Measurements from ENCODE around the gene ZBTB3. TPM values are rescaled to one million over a fixed set of nuclear protein-coding genes. Genes with fewer than 3 reads are reported as not detected.

The ZBTB3 gene
- total and polyA plus RNA-seq, 2 of the 8 experiments (the other 6 are each of a cell fraction or from before 2014, with no cell fraction given), result 30.2 to 76.9 TPM

GRCh38 chr11:62777389-62777788, 23.4 kb upstream of the ZBTB3 start:
- Histone ChIP-seq H3K9me3 (ENCODE audit: insufficient read depth in 2 of 2, low read depth in 1 of 2, low read length in 1 of 2) (no peaks in the 10 kb centered on the region), H3K36me3 (ENCODE audit: control insufficient read depth in 2 of 4, insufficient read depth in 4 of 4, low read length in 3 of 4) (peaks cover 12 to 25% (median 20%) of the 10 kb centered on the region in 4 experiments; a peak in 7 of 8 replicates), H2BK120ac (replicated peaks; ENCODE audit: low read depth, low read length) (no peak overlapping the region), H3K27me3 (replicated peaks in 1 of 4; ENCODE audit: control insufficient read depth in 3 of 4, extremely low read depth in 1 of 4, insufficient read depth in 3 of 4, low read length in 3 of 4) (no peaks in the 10 kb centered on the region), H3K56ac (replicated peaks; ENCODE audit: insufficient read length, low read depth, low read length) (no peak overlapping the region), H3K4me3 (ENCODE audit: extremely low read depth in 1 of 4, insufficient read depth in 2 of 4, low read depth in 3 of 4, low read length in 4 of 4) (no peak overlapping the region), H3K14ac (ENCODE audit: insufficient read length) (no peak overlapping the region), H2AFZ (ENCODE audit: low read length) (no peak overlapping the region), H3K9ac (replicated peaks in 1 of 4; ENCODE audit: extremely low read depth in 1 of 4, low read depth in 3 of 4, low read length in 3 of 4) (no peak overlapping the region), H3K23me2 (ENCODE audit: low read depth, low read length) (no peaks in the 10 kb centered on the region), H4K5ac (ENCODE audit: insufficient read length, low read depth, low read length) (no peak overlapping the region), H4K91ac (replicated peaks; ENCODE audit: insufficient read length, low read length) (no peak overlapping the region), H2BK15ac (ENCODE audit: low read length) (no peak overlapping the region), H2BK20ac (ENCODE audit: low read length) (no peak overlapping the region), H4K8ac (ENCODE audit: extremely low read depth, insufficient read depth, low read length) (no peak overlapping the region), H2BK5ac (ENCODE audit: low read depth, low read length) (no peak overlapping the region), H3K79me1 (ENCODE audit: low read depth, low read length) (peaks cover 6% of the 10 kb centered on the region; the same call in 1 of the 2 replicates), H3K4ac (replicated peaks; ENCODE audit: insufficient read length, low read depth, low read length) (no peak overlapping the region), H2BK12ac (ENCODE audit: low read depth, low read length) (no peak overlapping the region), H3K27ac (ENCODE audit: low read depth, low read length) (no peak overlapping the region), H3K79me2 (ENCODE audit: control insufficient read depth in 1 of 2, insufficient read depth in 2 of 2, low read length in 2 of 2) (peaks cover 0 to 12% of the 10 kb centered on the region in 2 experiments; a peak in 1 of 4 replicates), H3K4me1 (replicated peaks in 1 of 4; ENCODE audit: control insufficient read depth in 3 of 4, insufficient read depth in 4 of 4, low read length in 3 of 4) (no peaks in the 10 kb centered on the region), H2AK5ac (ENCODE audit: low read depth, low read length) (no peak overlapping the region), H4K20me1 (replicated peaks in 1 of 2; ENCODE audit: control insufficient read depth in 1 of 2, insufficient read depth in 2 of 2, low read length in 2 of 2) (peaks cover 0 to 3% of the 10 kb centered on the region in 2 experiments), H3K18ac (ENCODE audit: extremely low read depth, low read length) (no peak overlapping the region), H3K23ac (ENCODE audit: insufficient read length) (no peak overlapping the region), H3K4me2 (ENCODE audit: insufficient read depth in 1 of 2, low read depth in 2 of 2, low read length in 2 of 2) (no peak overlapping the region)
- DNase-seq (ENCODE audit: low read depth in 1 of 2, low spot score in 2 of 2), result no peak
- TF ChIP-seq SRF (IDR thresholded peaks at IDR 0.05; ENCODE audit: low read depth, low read length), result no peak
- TF ChIP-seq USF2 (IDR thresholded peaks at IDR 0.05; ENCODE audit: low read length), result no peak
- no peak for TF ChIP-seq CREB1 (IDR thresholded peaks at IDR 0.05)
- TF ChIP-seq RBBP5 (IDR thresholded peaks at IDR 0.05; ENCODE audit: borderline replicate concordance, low read depth, low read length), result no peak
- TF ChIP-seq ASH2L (IDR thresholded peaks at IDR 0.05; ENCODE audit: low read length), result no peak
- no peak for TF ChIP-seq MAX (IDR thresholded peaks at IDR 0.05)
- no peak for TF ChIP-seq TEAD4 (IDR thresholded peaks at IDR 0.05; ENCODE audit: low read depth, low read length)
- TF ChIP-seq JUN (IDR thresholded peaks at IDR 0.05; ENCODE audit: low read depth, low read length), result no peak
- TF ChIP-seq BCL11A (IDR thresholded peaks at IDR 0.05; ENCODE audit: low read depth in 2 of 2, low read length in 2 of 2), result no peak
- TF ChIP-seq HDAC2 (IDR thresholded peaks at IDR 0.05; ENCODE audit: borderline replicate concordance in 1 of 2, low read depth in 2 of 2, low read length in 2 of 2), result no peak
- no peak for TF ChIP-seq TAF7 (optimal IDR thresholded peaks at IDR 0.05; ENCODE audit: borderline replicate concordance, low read depth, low read length)
- no peak for TF ChIP-seq TCF12 (IDR thresholded peaks at IDR 0.05; ENCODE audit: low read depth, low read length)
- FAIRE-seq, result no peak
- WGBS, 2 experiments (ENCODE audit: extremely low coverage in 1 of 2, insufficient coverage in 1 of 2, insufficient read length in 1 of 2, insufficient replicate concordance in 2 of 2, low coverage in 1 of 2, low lambda C conversion rate in 2 of 2, missing lambda C conversion rate in 1 of 2), result 97% methylated on average over 2 of the region's 2 CpGs; no CpG with 5 or more reads in 1 of the 2 experiments
- CTCF ChIA-PET (ENCODE audit: partially characterized antibody), result interaction anchor here (1.1 to 10.2 kb wide), 2 partner anchors 10 to 47 kb away, joined by 3 to 94 read pairs; partner anchors contain the start of gene TMEM179B
- POLR2A ChIA-PET (ENCODE audit: partially characterized antibody), result interaction anchor here (1.0 to 3.9 kb wide), 7 partner anchors 10 to 102 kb away, joined by 3 to 22 read pairs (median 3); partner anchors contain the start of genes POLR2G, TMEM179B and WDR74
